M059J (cell line): Measurements from ENCODE around the gene ANKRD52. TPM values are rescaled to one million over a fixed set of nuclear protein-coding genes. Genes with fewer than 3 reads are reported as not detected.

Experiments
- total RNA-seq: library from RNA; depleted of rRNA; stranded (reverse); fragments of >200 nt; shearing (Covaris generic); gene quantifications from 2 replicates; pipeline ENCODE4 v1.2.3, GENCODE V29; 2014; rRNA removed

ANKRD52 gene
- total RNA-seq, 1 experiment from 2014 or later, result 19.2 TPM

Other genes starting within 250 kb of the ANKRD52 start
- gene IKZF4, start 237.3 kb downstream of the ANKRD52 start, total RNA-seq, result 0.57 and 1.2 TPM in 2 replicates
- 1,969 and 2,525 TPM in 2 replicates for gene RPS26, start 216.5 kb downstream of the ANKRD52 start, total RNA-seq
- 0.37 TPM in 1 of 2 replicates, not detected in the other for gene ERBB3, start 178.2 kb downstream of the ANKRD52 start, total RNA-seq
- 134 and 184 TPM in 2 replicates for gene PA2G4, start 153.8 kb downstream of the ANKRD52 start, total RNA-seq
- gene RPL41, start 141.8 kb downstream of the ANKRD52 start, total RNA-seq, result 2,885 and 2,938 TPM in 2 replicates
- gene ZC3H10, start 140.1 kb downstream of the ANKRD52 start, total RNA-seq, result 1.4 and 2.1 TPM in 2 replicates
- 86.5 and 117 TPM in 2 replicates for gene ESYT1, start 130.1 kb downstream of the ANKRD52 start, total RNA-seq
- gene MYL6B, start 105.8 kb downstream of the ANKRD52 start, total RNA-seq, result 84.5 and 88.7 TPM in 2 replicates
- gene MYL6, start 100.0 kb downstream of the ANKRD52 start, total RNA-seq, result 2,913 and 3,348 TPM in 2 replicates
- 32.4 and 34.5 TPM in 2 replicates for gene SMARCC2, start 68.9 kb downstream of the ANKRD52 start, total RNA-seq
- gene RNF41, start 36.5 kb downstream of the ANKRD52 start, total RNA-seq, result 42.8 and 54.9 TPM in 2 replicates
- 64.4 and 73.3 TPM in 2 replicates for gene NABP2, start 34.0 kb downstream of the ANKRD52 start, total RNA-seq
- gene SLC39A5, start 28.3 kb downstream of the ANKRD52 start, total RNA-seq, result not detected in 2 replicates
- 15.4 and 17.1 TPM in 2 replicates for gene COQ10A, start 8.6 kb upstream of the ANKRD52 start, total RNA-seq
- gene CS, start 41.9 kb upstream of the ANKRD52 start, total RNA-seq, result 120 and 153 TPM in 2 replicates
- 182 and 223 TPM in 2 replicates for gene CNPY2, start 57.6 kb upstream of the ANKRD52 start, total RNA-seq
- 5.1 and 10.2 TPM in 2 replicates for gene PAN2, start 75.6 kb upstream of the ANKRD52 start, total RNA-seq
- not detected in 2 replicates for gene IL23A, start 80.5 kb upstream of the ANKRD52 start, total RNA-seq
- gene STAT2, start 101.7 kb upstream of the ANKRD52 start, total RNA-seq, result 354 and 382 TPM in 2 replicates
- not detected in 2 replicates for gene APOF, start 104.5 kb upstream of the ANKRD52 start, total RNA-seq
- 6.5 and 11.9 TPM in 2 replicates for gene TIMELESS, start 191.0 kb upstream of the ANKRD52 start, total RNA-seq
- 0.15 TPM in 1 of 2 replicates, not detected in the other for gene MIP, start 196.3 kb upstream of the ANKRD52 start, total RNA-seq
- 1.3 and 1.4 TPM in 2 replicates for gene SPRYD4, start 210.2 kb upstream of the ANKRD52 start, total RNA-seq
- 0.32 TPM in 1 of 2 replicates, not detected in the other for gene GLS2, start 229.8 kb upstream of the ANKRD52 start, total RNA-seq